ENCODE data around the gene CDS2. TPM values are rescaled to one million over a fixed set of nuclear protein-coding genes. Genes with fewer than 3 reads are reported as not detected.
"Not testable (repeated sequence)": the region's sequence is repeated elsewhere in the genome, so short reads cannot be mapped to it uniquely, and the experiment has no call there.

Gene CDS2
- total RNA-seq, 4 donors from 2014 or later: 34.0 to 55.4 (median 40.9) TPM

DNA sequence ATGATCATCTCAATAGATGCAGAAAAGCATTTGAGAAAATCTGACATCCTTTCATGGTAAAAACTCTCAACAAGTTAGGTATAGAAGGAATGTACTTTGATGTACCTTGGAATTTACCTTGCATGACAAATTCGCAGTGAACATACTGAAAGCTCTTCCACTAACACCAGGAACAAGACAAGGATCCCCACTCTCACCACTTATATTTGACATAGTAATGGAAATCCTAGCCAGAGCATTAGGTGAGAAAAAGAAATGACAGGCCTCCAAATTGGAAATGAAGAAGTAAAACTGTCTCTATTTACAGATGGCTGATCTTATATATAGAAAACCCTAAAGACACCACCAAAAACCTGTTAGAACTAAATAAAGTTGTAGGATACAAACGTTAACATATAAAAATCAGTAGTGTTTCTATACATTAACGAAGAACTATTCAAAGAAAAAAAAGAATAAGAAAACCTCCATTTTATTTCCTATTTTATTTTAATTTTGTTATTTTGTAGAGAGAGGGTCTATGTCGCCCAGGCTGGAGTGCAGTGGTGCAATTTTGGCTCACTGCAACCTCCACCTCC, 34.0 kb upstream of the CDS2 start:
- H3K9me3 ChIP-seq: no peaks in the 10 kb centered on the region
- no peaks in the 10 kb centered on the region for H3K4me1 ChIP-seq
- no peak overlapping the region for H3K4me3 ChIP-seq (replicated peaks in 1 of 3)
- TF ChIP-seq POLR2A (IDR thresholded peaks at IDR 0.05): no peak
- TF ChIP-seq, protein P1, sequence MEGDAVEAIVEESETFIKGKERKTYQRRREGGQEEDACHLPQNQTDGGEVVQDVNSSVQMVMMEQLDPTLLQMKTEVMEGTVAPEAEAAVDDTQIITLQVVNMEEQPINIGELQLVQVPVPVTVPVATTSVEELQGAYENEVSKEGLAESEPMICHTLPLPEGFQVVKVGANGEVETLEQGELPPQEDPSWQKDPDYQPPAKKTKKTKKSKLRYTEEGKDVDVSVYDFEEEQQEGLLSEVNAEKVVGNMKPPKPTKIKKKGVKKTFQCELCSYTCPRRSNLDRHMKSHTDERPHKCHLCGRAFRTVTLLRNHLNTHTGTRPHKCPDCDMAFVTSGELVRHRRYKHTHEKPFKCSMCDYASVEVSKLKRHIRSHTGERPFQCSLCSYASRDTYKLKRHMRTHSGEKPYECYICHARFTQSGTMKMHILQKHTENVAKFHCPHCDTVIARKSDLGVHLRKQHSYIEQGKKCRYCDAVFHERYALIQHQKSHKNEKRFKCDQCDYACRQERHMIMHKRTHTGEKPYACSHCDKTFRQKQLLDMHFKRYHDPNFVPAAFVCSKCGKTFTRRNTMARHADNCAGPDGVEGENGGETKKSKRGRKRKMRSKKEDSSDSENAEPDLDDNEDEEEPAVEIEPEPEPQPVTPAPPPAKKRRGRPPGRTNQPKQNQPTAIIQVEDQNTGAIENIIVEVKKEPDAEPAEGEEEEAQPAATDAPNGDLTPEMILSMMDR (IDR thresholded peaks at IDR 0.05): no peak
- no peaks in the 10 kb centered on the region for H3K27me3 ChIP-seq
- intact Hi-C loops (cut with DNase I): no loop called here
- H3K36me3 ChIP-seq: no peaks in the 10 kb centered on the region
- WGBS, 2 donors: 70 to 76% methylated on average over 4 of the region's 4 CpGs
- no peak overlapping the region for H3K27ac ChIP-seq
- DNase-seq: no peak

DNA sequence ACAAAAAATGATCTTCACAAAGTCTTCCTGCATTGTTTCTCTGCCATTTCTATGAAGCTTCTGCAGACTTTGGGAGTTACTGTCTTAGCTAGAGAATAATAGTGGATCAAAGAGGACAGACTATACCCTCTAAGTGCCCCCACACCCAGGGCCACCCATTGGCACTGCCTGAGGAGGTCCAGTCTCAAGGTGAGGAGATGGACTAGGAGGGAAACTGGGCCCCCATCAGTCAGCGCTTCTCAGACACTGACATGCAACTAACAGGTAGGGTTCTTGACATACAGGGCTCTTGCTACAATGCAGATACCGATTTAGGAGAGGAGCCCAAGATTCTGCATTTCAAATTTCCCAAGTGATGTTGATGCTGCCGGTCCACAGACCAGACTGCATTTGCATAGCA, 31.4 kb upstream of the CDS2 start:
- Histone ChIP-seq H3K27ac (no peak overlapping the region), H3K27me3 (no peaks in the 10 kb centered on the region), H3K36me3 (peaks cover 4 to 7% of the 10 kb centered on the region in 2 donors), H3K4me1 (no peaks in the 10 kb centered on the region), H3K4me3 (replicated peaks in 1 of 3) (no peak overlapping the region), H3K9me3 (no peaks in the 10 kb centered on the region)
- TF ChIP-seq, protein P1 (IDR thresholded peaks at IDR 0.05): no peak
- TF ChIP-seq POLR2A (IDR thresholded peaks at IDR 0.05): no peak
- WGBS, 2 donors: 96 to 98% methylated on average over 3 of the region's 3 CpGs
- intact Hi-C loops (cut with DNase I): no loop called here
- no peak for DNase-seq

DNA sequence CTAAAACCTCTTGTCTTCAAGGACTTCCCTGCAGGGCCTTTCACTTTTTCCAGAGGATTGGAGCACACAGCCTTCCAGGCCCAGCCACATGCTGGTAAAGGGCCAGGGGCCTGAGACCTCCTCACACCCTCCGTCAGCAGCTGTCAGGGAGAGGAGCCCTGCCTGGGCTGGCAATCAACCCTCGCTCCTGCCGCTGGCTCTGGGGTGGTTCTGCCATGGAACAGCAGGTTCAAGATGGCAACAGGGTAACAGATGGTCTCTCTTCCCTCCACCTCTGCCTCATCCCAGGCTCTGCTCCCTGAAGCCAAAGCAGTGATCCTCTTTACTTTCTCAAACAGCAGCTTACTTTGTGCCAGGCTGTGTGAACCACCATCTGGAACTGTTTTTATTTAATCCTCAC, 30.9 kb upstream of the CDS2 start:
- no peak for DNase-seq
- Histone ChIP-seq H3K36me3 (peaks cover 4 to 7% of the 10 kb centered on the region in 2 donors), H3K9me3 (no peaks in the 10 kb centered on the region), H3K27me3 (no peaks in the 10 kb centered on the region), H3K4me1 (no peaks in the 10 kb centered on the region), H3K27ac (no peak overlapping the region), H3K4me3 (replicated peaks in 1 of 3) (no peak overlapping the region)
- 93 to 95% methylated on average over 3 of the region's 3 CpGs for WGBS, 2 donors
- intact Hi-C loops (cut with DNase I): no loop called here
- TF ChIP-seq POLR2A (IDR thresholded peaks at IDR 0.05): no peak
- TF ChIP-seq, protein P1 (IDR thresholded peaks at IDR 0.05): no peak

DNA sequence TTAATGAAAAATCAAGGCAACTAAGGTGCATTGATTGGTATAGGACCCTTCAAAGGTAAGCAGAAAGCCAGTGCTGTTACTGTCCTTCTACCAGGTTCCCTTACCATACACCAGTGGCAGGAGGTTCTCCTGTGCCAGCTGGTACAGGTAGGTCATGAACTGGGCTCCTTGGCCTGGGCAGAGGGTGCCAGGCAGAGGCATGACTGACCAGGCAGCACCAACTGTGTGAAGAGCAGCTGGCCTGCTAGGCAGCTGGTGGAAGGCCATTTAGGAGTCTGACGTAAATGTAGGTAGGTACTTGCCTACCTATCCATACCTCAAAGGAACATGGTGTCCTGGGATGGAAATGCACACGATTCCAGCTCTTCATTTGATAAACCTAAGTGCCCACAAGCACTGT, 30.3 kb upstream of the CDS2 start:
- intact Hi-C loops (cut with DNase I): no loop called here
- no peaks in the 10 kb centered on the region for H3K9me3 ChIP-seq
- peaks cover 5 to 8% of the 10 kb centered on the region in 2 donors for H3K36me3 ChIP-seq
- H3K4me1 ChIP-seq: no peaks in the 10 kb centered on the region
- DNase-seq: no peak
- WGBS, 2 donors: 90 to 100% methylated on average over 2 of the region's 2 CpGs
- TF ChIP-seq, protein P1 (IDR thresholded peaks at IDR 0.05): no peak
- no peak for TF ChIP-seq POLR2A (IDR thresholded peaks at IDR 0.05)
- no peak overlapping the region for H3K4me3 ChIP-seq (replicated peaks in 1 of 3)
- H3K27ac ChIP-seq: no peak overlapping the region
- no peaks in the 10 kb centered on the region for H3K27me3 ChIP-seq

DNA sequence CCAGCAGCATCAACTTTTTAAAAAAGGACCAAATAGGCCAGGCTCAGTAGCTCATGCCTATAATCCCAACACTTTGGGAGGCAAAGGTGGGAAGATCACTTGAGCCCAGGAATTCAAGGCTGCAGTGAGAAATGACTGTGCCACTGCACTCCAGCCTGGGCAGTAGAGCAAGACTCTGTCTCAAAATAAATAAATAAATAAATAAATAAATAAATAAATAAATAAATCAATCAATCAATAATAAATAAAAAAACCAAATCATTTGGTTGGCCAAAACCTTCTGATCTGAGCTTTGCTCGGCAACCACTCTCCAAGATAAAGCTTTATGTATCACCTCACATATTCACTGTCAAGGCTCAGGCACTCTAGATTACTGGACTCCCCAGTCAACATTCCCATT, 27.8 kb upstream of the CDS2 start:
- H3K27me3 ChIP-seq; DNase-seq; intact Hi-C loops (cut with DNase I); H3K27ac ChIP-seq; H3K4me3 ChIP-seq (replicated peaks in 1 of 3); H3K9me3 ChIP-seq; H3K4me1 ChIP-seq: not testable (repeated sequence)
- 94 to 96% methylated on average over 1 of the region's 1 CpG for WGBS, 2 donors
- H3K36me3 ChIP-seq: peaks cover 14 to 20% of the 10 kb centered on the region in 2 donors

DNA sequence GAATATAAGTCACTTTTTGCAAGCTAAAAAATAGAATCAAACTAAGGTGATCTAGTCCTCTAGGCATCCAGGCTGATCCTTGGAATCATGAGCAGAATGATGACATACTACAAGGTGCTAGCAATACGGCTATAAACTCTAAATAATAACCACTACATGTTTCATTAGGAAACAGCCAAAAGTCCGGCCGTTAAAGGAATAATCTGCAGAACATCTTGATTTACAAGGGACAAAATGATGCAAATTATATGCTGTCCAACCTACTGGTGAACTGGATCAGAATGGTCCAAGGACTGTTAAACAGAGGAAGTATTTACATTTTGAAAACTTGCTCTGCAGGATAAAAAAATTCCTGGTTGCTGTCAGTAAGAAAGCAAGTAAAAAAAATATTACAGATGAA, 26.9 kb upstream of the CDS2 start:
- H3K36me3 ChIP-seq: peaks cover 15 to 20% of the 10 kb centered on the region in 2 donors
- H3K27ac ChIP-seq; intact Hi-C loops (cut with DNase I); H3K4me1 ChIP-seq; H3K9me3 ChIP-seq; H3K4me3 ChIP-seq (replicated peaks in 1 of 3); DNase-seq; H3K27me3 ChIP-seq: not testable (repeated sequence)
- 97 to 98% methylated on average over 3 of the region's 3 CpGs for WGBS, 2 donors
